ENCODE data around the gene ANKRD13A. TPM values are rescaled to one million over a fixed set of nuclear protein-coding genes. Genes with fewer than 3 reads are reported as not detected.
"Not testable (repeated sequence)": the region's sequence is repeated elsewhere in the genome, so short reads cannot be mapped to it uniquely, and the experiment has no call there.

Gene ANKRD13A
- total and polyA plus RNA-seq, 8 donors, result 13.0 to 150 (median 34.4) TPM

DNA sequence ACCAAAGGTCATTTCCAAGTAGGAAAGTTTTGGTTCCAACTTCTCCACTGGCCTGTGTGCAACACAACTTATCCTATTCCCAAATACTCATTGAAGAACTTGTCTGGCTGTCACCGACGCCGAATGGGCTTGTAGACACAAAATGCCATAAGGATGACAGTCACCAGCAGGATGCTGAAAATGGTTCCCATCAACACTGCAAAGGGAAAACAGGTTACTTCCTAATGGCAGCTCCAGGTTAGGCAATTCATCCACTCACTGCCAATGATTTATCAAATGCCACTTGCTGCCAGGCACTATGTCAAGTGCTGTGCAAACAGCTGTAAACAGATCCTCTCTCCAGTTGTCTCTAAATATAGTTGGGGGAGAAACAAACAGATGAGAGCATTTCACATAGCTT is 43.0 kb downstream of the ANKRD13A start:
- Histone ChIP-seq H3K4me1 (peaks cover 22 to 61% (median 46%) of the 10 kb centered on the region in 4 donors), H3K27me3 (no peaks in the 10 kb centered on the region), H3K27ac (peak overlapping the region in 1 of 5 donors; percentile 72), H3K9me3 (no peaks in the 10 kb centered on the region), H3K4me3 (no peak overlapping the region), H3K36me3 (peaks cover 5 to 36% (median 31%) of the 10 kb centered on the region in 4 donors)
- peak in 1 of 2 donors; percentile 53 for DNase-seq
- TF ChIP-seq, protein P1, sequence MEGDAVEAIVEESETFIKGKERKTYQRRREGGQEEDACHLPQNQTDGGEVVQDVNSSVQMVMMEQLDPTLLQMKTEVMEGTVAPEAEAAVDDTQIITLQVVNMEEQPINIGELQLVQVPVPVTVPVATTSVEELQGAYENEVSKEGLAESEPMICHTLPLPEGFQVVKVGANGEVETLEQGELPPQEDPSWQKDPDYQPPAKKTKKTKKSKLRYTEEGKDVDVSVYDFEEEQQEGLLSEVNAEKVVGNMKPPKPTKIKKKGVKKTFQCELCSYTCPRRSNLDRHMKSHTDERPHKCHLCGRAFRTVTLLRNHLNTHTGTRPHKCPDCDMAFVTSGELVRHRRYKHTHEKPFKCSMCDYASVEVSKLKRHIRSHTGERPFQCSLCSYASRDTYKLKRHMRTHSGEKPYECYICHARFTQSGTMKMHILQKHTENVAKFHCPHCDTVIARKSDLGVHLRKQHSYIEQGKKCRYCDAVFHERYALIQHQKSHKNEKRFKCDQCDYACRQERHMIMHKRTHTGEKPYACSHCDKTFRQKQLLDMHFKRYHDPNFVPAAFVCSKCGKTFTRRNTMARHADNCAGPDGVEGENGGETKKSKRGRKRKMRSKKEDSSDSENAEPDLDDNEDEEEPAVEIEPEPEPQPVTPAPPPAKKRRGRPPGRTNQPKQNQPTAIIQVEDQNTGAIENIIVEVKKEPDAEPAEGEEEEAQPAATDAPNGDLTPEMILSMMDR (IDR thresholded peaks at IDR 0.05), result no peak
- TF ChIP-seq POLR2AphosphoS5 (IDR thresholded peaks at IDR 0.05) (no peak), POLR2A (IDR thresholded peaks at IDR 0.05) (no peak), EP300 (IDR thresholded peaks at IDR 0.05) (no peak)
- 96 to 100% (median 96%) methylated on average over 3 of the region's 3 CpGs for WGBS, 5 donors
- intact Hi-C loops (cut with DNase I; ENCODE audit: low total_unique reads), result no loop called here

DNA sequence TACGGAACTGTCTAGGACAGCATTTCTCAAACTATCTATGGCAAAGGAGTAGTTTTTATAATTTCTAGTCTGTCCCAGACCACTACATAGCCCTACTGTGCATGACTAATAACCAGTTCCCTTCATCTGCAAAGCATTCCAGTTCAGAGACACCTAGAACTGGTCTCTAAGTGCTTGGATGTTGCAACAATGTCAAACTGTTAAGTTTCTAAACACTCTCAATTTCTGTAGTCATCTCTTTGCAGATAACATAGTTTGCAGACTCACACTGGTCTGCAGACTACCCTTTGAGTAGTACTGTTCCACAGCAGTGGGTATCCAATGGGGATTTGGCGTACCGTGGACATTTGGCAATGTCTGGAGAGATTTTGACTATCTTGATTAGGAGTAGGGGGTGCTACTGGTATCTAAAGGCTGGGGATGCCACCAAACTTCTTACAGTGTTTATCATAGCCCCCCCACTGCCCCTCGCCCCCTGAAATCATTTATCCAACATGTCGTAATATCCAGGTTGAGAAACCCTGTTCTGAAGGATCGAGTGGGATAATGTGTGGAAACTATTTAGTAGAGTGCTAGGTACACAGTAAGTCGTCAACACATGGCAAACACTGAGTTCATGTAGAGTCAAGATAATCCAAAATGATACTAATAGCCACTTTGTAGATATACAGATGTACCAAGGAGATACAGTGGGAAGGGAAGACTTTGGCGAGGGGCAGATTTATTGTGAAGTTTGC is 47.4 kb downstream of the ANKRD13A start:
- no peaks in the 10 kb centered on the region for H3K27me3 ChIP-seq
- H3K4me1 ChIP-seq, result peaks cover 16 to 37% (median 32%) of the 10 kb centered on the region in 4 donors
- intact Hi-C loops (cut with DNase I; ENCODE audit: low total_unique reads), result no loop called here
- no peak overlapping the region for H3K4me3 ChIP-seq
- H3K9me3 ChIP-seq, result no peaks in the 10 kb centered on the region
- whole genome bisulfite sequencing, 5 donors, result 79 to 87% (median 84%) methylated on average over 8 of the region's 8 CpGs
- no peak overlapping the region for H3K27ac ChIP-seq
- TF ChIP-seq, protein P1 (IDR thresholded peaks at IDR 0.05), result no peak
- no peak for TF ChIP-seq EP300 (IDR thresholded peaks at IDR 0.05)
- no peak for TF ChIP-seq POLR2A (IDR thresholded peaks at IDR 0.05)
- TF ChIP-seq POLR2AphosphoS5 (IDR thresholded peaks at IDR 0.05), result no peak
- peaks cover 0 to 18% (median 15%) of the 10 kb centered on the region in 4 donors for H3K36me3 ChIP-seq
- DNase-seq, result no peak

DNA sequence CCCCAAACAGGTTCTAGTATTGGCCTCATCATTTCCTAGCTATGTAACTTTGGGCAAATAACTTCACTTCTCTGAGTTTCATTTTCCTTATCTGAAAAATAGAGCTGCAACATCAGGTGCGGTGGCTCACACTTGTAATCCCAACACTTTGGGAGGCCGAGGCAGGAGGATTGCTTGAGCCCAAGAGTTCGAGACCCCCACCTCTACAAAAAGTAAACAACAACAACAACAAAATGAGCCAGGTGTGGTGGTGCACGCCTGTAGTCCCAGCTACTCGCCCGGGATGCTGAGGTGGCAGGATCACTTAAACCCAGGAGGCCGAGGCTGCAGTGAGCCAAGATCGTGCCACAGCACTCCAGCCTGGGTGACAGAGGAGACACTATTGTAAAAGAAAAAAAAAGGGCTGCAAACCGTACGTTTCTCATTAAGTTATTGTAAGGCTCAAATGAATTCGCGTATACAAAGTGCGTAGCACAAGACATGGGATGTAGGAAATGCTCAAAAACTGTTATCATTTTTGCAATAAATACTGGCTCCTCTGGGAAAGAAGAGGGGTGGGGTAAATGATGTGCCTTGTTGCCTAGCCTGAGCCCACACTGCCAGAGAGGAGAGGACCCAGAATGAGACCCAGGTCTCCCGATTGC is 48.2 kb downstream of the ANKRD13A start:
- peaks cover 16 to 37% (median 32%) of the 10 kb centered on the region in 4 donors for H3K4me1 ChIP-seq
- TF ChIP-seq POLR2AphosphoS5 (IDR thresholded peaks at IDR 0.05) (no peak), POLR2A (IDR thresholded peaks at IDR 0.05) (no peak), EP300 (IDR thresholded peaks at IDR 0.05) (no peak)
- TF ChIP-seq, protein P1 (IDR thresholded peaks at IDR 0.05), result no peak
- intact Hi-C loops (cut with DNase I; ENCODE audit: low total_unique reads), result no loop called here
- peaks cover 0 to 10% (median 8%) of the 10 kb centered on the region in 4 donors for H3K36me3 ChIP-seq
- H3K27me3 ChIP-seq, result no peaks in the 10 kb centered on the region
- H3K27ac ChIP-seq, result peak overlapping the region in 3 of 5 donors; percentile 81 to 85 (median 85)
- WGBS, 5 donors, result 65 to 77% (median 70%) methylated on average over 14 of the region's 14 CpGs
- H3K9me3 ChIP-seq, result no peaks in the 10 kb centered on the region
- peak overlapping the region; percentile 77 to 92 (median 79) for H3K4me3 ChIP-seq
- DNase-seq, result no peak

DNA sequence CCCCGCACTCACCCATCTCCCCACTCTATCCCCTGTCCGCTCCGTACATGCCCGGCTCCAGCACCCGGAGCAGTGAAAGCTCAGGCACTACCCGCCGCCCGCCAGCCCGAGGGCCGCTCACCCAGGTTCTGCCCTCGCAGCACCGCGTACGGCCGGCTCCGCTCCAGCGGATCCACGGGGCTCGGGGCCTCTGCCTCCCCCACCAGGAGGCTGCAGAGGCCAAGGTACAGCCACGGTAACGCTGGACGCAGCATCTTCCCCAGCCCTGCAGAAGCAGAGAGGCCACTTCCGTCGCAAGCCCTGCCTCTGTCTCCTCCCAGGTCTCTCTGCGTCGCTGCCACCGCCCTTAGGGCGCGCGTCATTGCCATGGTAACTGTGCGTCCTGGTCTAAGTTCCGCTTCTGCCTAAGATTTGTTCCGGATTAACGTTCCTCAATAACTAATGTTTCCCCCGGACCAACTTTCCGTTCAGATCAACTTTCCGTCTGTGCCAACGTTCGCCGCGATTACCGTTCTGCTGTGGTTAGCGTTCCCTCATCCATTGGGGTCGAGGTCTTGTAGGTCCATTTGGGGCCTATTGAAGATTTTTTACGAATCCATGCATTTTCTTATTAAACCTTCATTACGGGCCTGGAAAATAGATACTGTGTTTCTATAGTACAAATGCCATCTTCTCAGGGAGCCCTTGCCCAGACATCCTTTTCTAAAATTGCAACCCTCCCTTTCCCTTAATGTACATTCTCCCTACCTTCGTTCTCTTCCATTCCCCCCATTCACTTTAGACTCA is 49.2 kb downstream of the ANKRD13A start, which contains the start of gene C12orf76:
C12orf76 (minus strand) TSS at position 281 of the 786 bp plus-strand sequence; CDS start at position 254, 27 bp downstream.
- no peaks in the 10 kb centered on the region for H3K9me3 ChIP-seq
- peaks cover 12 to 28% (median 23%) of the 10 kb centered on the region in 4 donors for H3K4me1 ChIP-seq
- 2 to 3% (median 2%) methylated on average over 31 to 47 of the region's 47 CpGs for WGBS, 5 donors
- TF ChIP-seq, protein P1 (IDR thresholded peaks at IDR 0.05), result no peak
- TF ChIP-seq POLR2AphosphoS5 (IDR thresholded peaks at IDR 0.05) (peak; percentile 56 to 94 (median 79)), POLR2A (IDR thresholded peaks at IDR 0.05) (peak in 1 of 4 donors; percentile 48), EP300 (IDR thresholded peaks at IDR 0.05) (no peak)
- H3K27me3 ChIP-seq, result no peaks in the 10 kb centered on the region
- peak; percentile 94 to 98 for DNase-seq
- peak within 1 kb of the TSS; percentile 77 to 92 (median 79) for H3K4me3 ChIP-seq
- H3K36me3 ChIP-seq, result peaks cover 0 to 10% (median 6%) of the 10 kb centered on the region in 4 donors
- intact Hi-C loops (cut with DNase I; ENCODE audit: low total_unique reads), result no loop called here
- peak within 1 kb of the TSS; percentile 68 to 85 (median 83) for H3K27ac ChIP-seq

DNA sequence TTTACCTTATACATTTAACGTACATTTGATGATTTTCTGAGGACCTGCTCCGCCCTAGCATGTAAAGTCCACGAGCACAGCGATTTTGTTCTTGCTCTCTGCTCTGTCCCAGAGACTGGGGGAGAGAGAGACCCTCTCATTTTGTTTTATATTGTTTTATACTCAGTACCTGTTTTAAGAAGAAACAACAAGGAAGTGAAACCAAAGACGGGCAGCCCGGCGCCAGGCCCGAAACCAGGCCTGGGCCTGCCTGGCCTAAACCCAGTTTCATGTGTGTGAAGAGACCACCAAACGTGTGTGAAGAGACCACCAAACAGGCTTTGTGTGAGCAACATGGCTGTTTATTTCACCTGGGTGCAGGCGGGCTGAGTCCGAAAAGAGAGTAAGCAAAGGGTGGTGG is 49.8 kb downstream of the ANKRD13A start:
- H3K36me3 ChIP-seq; H3K27me3 ChIP-seq; intact Hi-C loops (cut with DNase I; ENCODE audit: low total_unique reads); H3K9me3 ChIP-seq; DNase-seq: not testable (repeated sequence)
- 88 to 92% (median 90%) methylated on average over 11 of the region's 11 CpGs for WGBS, 5 donors
- peak overlapping the region in 4 of 5 donors; percentile 81 to 85 (median 84) for H3K27ac ChIP-seq
- peak overlapping the region; percentile 77 to 92 (median 79) for H3K4me3 ChIP-seq
- peaks cover 11 to 26% (median 22%) of the 10 kb centered on the region in 4 donors for H3K4me1 ChIP-seq

DNA sequence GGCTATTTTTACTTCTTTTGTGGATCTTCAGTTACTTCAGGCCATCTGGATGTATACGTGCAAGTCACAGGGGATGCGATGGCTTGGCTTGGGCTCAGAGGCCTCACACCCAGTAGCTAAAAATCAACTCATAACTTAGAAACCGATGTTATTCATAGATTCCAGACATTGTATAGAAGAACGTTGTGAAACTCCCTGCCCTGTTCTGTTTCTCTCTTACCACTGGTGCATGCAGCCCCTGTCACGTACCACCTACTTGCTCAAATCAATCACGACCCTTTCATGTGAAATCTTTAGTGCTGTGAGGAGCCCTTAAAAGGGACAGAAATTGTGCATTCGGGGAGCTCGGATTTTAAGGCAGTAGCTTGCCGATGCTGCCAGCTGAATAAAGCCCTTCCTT is 50.4 kb downstream of the ANKRD13A start:
- H3K4me3 ChIP-seq; intact Hi-C loops (cut with DNase I; ENCODE audit: low total_unique reads); DNase-seq; H3K36me3 ChIP-seq; H3K27me3 ChIP-seq; H3K9me3 ChIP-seq; H3K27ac ChIP-seq: not testable (repeated sequence)
- 91 to 94% (median 92%) methylated on average over 9 of the region's 9 CpGs for WGBS, 5 donors
- H3K4me1 ChIP-seq, result peaks cover 11 to 26% (median 22%) of the 10 kb centered on the region in 4 donors

All from stomach (tissue), 9 donors.